Keratinocyte (primary cell): ENCODE data around the gene DCAKD. TPM values are rescaled to one million over a fixed set of nuclear protein-coding genes. Genes with fewer than 3 reads are reported as not detected.

ENCODE experiments used
- DNase-seq: peaks from one replicate; pipeline ENCODE4 v3.0.0-alpha.2; 2011; ENCODE audit warnings: low read depth, missing footprints, low spot score
- FAIRE-seq: peaks from 2 replicates; lab custom pipeline; 2011; peaks lifted over from hg19 to GRCh38; lab: Jason Lieb, UNC
- H2AFZ ChIP-seq: 2 replicates; pipeline ENCODE4 v1.6.0; 2012; ENCODE audit warnings: low read length, control low read depth, inconsistent platforms; ENCODE audit not compliant: control insufficient read depth
- H3K27ac ChIP-seq: 2 replicates; pipeline ENCODE4 v1.5.1; 2011; ENCODE audit warnings: low read length; ENCODE audit not compliant: control insufficient read depth, insufficient read depth
- H3K27me3 ChIP-seq: 3 replicates; pipeline ENCODE4 v1.6.0; 2011; ENCODE audit warnings: low read length; ENCODE audit not compliant: control insufficient read depth, insufficient read depth; ENCODE audit errors: extremely low read depth
- H3K36me3 ChIP-seq, 2 experiments: 2 replicates in 1 of 2; 3 replicates in 1 of 2; pipeline ENCODE4 v1.5.1; 2011; ENCODE audit warnings: low read length in 2 of 2, mild to moderate bottlenecking in 1 of 2; ENCODE audit not compliant: control insufficient read depth in 2 of 2, insufficient read depth in 2 of 2; ENCODE audit errors: extremely low read depth in 1 of 2
- H3K4me1 ChIP-seq: 3 replicates; pipeline ENCODE4 v1.5.1; 2011; ENCODE audit warnings: low read length; ENCODE audit not compliant: control insufficient read depth, insufficient read depth; ENCODE audit errors: extremely low read depth
- H3K4me2 ChIP-seq: 3 replicates; pipeline ENCODE4 v1.6.0; 2011; ENCODE audit warnings: low read depth, low read length; ENCODE audit not compliant: control insufficient read depth, insufficient read depth; ENCODE audit errors: extremely low read depth
- H3K4me3 ChIP-seq, 3 experiments: fragments of 200-600 bp in 1 of 3; sonication (generic) in 1 of 3; 2 replicates in 2 of 3; 3 replicates in 1 of 3; pipeline ENCODE4 v1.5.1; 2011 to 2016; ENCODE audit warnings: low read length in 3 of 3, mild to moderate bottlenecking in 3 of 3, control low read depth in 2 of 3, inconsistent platforms in 1 of 3, low read depth in 1 of 3, mixed read lengths in 1 of 3, mixed run types in 1 of 3, moderate library complexity in 1 of 3; ENCODE audit not compliant: control insufficient read depth in 2 of 3, insufficient read depth in 2 of 3; ENCODE audit errors: extremely low read depth in 1 of 3
- H3K79me2 ChIP-seq: 2 replicates; pipeline ENCODE4 v1.6.0; 2012; ENCODE audit warnings: low read length; ENCODE audit not compliant: control insufficient read depth, insufficient read depth
- H3K9ac ChIP-seq: 3 replicates; pipeline ENCODE4 v1.6.0; 2011; ENCODE audit warnings: low read length; ENCODE audit not compliant: control insufficient read depth, insufficient read depth; ENCODE audit errors: extremely low read depth
- H3K9me1 ChIP-seq: 3 replicates; pipeline ENCODE4 v1.6.0; 2011; ENCODE audit warnings: low read length; ENCODE audit not compliant: control insufficient read depth, insufficient read depth; ENCODE audit errors: extremely low read depth
- H3K9me3 ChIP-seq: 2 replicates; pipeline ENCODE4 v1.5.1; 2012; ENCODE audit warnings: low read depth, low read length; ENCODE audit not compliant: control insufficient read depth
- H4K20me1 ChIP-seq: 3 replicates; pipeline ENCODE4 v1.6.0; 2011; ENCODE audit warnings: low read length; ENCODE audit not compliant: control insufficient read depth, insufficient read depth; ENCODE audit errors: extremely low read depth
- EZH2 ChIP-seq: IDR thresholded peaks from one replicate; pipeline ENCODE4 v1.6.1; 2012; ENCODE audit warnings: inconsistent platforms, mild to moderate bottlenecking, low read length, moderate library complexity
- dilution Hi-C: fragments of 300-500 bp; cut with MboI; formaldehyde crosslinking; loops from one replicate; pipeline ENCODE4 v1.7.0; 2020; ENCODE audit warnings: low sequenced_read_pairs; ENCODE audit not compliant: extremely low pct_ligation_motif_present
- polyA plus RNA-seq, 5 experiments: library from polyadenylated mRNA; depleted of rRNA in 3 of 5; stranded (reverse) in 3 of 5; stranded (forward) in 1 of 5; unstranded in 1 of 5; fragments of >200 nt; gene quantifications; 1 replicate in 1 of 5; 2 replicates in 3 of 5; 3 replicates in 1 of 5; pipeline versions ENCODE4 v1.2.1 to v1.2.3, GENCODE V29; 2011 to 2012; ENCODE audit warnings: missing spikeins in 2 of 5, low read depth in 1 of 5, low replicate concordance in 1 of 5
- TF ChIP-seq, protein P1 (sequence below), 3 experiments: IDR thresholded peaks in 1 of 3; conservative IDR thresholded peaks in 1 of 3; optimal IDR thresholded peaks in 1 of 3; 2 replicates in 2 of 3; 3 replicates in 1 of 3; pipeline versions ENCODE3 to v1.5.1; 2011; ENCODE audit warnings: low read length in 3 of 3, mild to moderate bottlenecking in 3 of 3, moderate library complexity in 2 of 3, control low read depth in 1 of 3, inconsistent platforms in 1 of 3; ENCODE audit not compliant: insufficient read depth in 2 of 3; ENCODE audit errors: extremely low read depth in 1 of 3

Gene DCAKD
- polyA plus RNA-seq, 1 donor (not counting 4 experiments of a cell fraction or from before 2014, with no cell fraction given) = 18.7 TPM

DNA sequence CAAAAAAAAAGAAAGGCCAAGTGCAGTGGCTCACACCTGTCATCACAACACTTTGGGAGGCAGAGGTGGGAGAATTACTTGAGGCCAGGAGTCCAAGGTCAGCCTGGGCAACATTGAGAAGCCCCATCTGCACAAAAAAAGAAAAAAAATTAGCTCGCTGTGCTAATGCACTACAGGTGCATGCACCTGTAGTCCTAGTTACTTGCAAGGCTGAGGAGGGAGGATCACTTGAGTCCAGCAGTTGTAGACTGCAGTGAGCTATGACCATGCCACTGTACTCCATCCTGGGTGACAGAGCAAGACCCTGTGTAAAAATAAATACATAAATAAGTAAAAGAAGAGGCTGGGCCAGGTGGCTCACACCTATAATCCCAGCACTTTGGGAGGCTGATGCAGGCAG is 39.7 kb downstream of the DCAKD start:
- Histone ChIP-seq H3K4me1 (no peaks in the 10 kb centered on the region), H3K9me1 (no peaks in the 10 kb centered on the region), H3K9ac (no peak overlapping the region), H3K27me3 (peaks cover 3% of the 10 kb centered on the region), H4K20me1 (no peaks in the 10 kb centered on the region), H2AFZ (no peak overlapping the region), H3K36me3 (no peaks in the 10 kb centered on the region), H3K27ac (no peak overlapping the region), H3K4me2 (no peak overlapping the region), H3K4me3 (no peak overlapping the region), H3K9me3 (no peaks in the 10 kb centered on the region), H3K79me2 (no peaks in the 10 kb centered on the region)
- FAIRE-seq (no peak), DNase-seq (no peak)
- TF ChIP-seq, protein P1, sequence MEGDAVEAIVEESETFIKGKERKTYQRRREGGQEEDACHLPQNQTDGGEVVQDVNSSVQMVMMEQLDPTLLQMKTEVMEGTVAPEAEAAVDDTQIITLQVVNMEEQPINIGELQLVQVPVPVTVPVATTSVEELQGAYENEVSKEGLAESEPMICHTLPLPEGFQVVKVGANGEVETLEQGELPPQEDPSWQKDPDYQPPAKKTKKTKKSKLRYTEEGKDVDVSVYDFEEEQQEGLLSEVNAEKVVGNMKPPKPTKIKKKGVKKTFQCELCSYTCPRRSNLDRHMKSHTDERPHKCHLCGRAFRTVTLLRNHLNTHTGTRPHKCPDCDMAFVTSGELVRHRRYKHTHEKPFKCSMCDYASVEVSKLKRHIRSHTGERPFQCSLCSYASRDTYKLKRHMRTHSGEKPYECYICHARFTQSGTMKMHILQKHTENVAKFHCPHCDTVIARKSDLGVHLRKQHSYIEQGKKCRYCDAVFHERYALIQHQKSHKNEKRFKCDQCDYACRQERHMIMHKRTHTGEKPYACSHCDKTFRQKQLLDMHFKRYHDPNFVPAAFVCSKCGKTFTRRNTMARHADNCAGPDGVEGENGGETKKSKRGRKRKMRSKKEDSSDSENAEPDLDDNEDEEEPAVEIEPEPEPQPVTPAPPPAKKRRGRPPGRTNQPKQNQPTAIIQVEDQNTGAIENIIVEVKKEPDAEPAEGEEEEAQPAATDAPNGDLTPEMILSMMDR (optimal IDR thresholded peaks at IDR 0.05 in 1 of 3, IDR thresholded peaks at IDR 0.05 in 1 of 3, conservative IDR thresholded peaks at IDR 0.05 in 1 of 3; ENCODE audit: extremely low read depth in 1 of 3, insufficient read depth in 2 of 3, low read length in 3 of 3) = no peak
- no peak for TF ChIP-seq EZH2
- dilution Hi-C loops = loop anchor here (25.0 kb wide), 1 partner anchor 99 kb away; the partner anchor contains the start of gene GFAP

DNA sequence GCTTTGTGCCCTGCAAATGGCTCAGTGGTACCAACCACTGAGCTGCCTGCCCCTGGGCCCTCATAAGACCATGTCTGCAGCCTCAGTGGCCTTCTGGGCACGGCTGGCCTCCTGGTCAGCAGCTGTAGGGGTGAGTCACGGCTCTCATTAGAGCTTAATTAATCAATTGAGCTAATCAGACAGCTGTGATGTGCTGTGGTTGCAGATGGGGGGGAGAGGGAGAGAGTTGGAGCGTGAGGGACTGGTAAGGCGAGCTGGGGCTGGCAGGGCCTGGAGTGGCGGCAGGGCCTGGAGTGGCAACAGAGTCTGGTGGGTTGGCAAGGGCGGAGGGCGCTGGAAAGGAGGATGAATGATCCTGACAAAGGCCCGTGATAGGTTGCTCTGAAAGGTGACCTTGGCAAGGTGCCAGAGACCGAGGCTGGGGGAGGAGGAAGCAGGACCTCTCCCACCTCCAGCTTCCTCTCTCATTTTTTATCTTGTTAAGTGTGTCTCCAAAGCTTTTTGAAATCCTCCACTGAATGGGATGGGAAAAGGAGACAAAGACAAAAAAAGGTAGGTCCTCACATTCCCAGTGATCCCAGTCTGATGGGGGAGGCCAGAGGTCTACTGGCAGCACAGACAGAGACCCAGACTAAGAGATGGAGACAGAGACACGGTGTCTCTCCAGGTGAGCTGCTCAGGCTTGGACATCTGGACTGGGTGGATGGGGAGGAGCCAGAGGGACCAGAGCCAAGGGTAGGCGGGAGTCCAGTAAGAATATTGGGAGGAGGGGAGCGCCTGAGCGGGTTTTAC is 41.6 kb downstream of the DCAKD start:
- DNase-seq (no peak), FAIRE-seq (no peak)
- H3K36me3 ChIP-seq = no peaks in the 10 kb centered on the region
- H3K9me3 ChIP-seq = no peaks in the 10 kb centered on the region
- dilution Hi-C loops = loop anchor here (25.0 kb wide), 1 partner anchor 98 kb away; the partner anchor contains the start of gene GFAP
- no peak overlapping the region for H3K27ac ChIP-seq
- H3K79me2 ChIP-seq = no peaks in the 10 kb centered on the region
- no peaks in the 10 kb centered on the region for H4K20me1 ChIP-seq
- TF ChIP-seq, protein P1 (optimal IDR thresholded peaks at IDR 0.05 in 1 of 3, IDR thresholded peaks at IDR 0.05 in 1 of 3, conservative IDR thresholded peaks at IDR 0.05 in 1 of 3; ENCODE audit: extremely low read depth in 1 of 3, insufficient read depth in 2 of 3, low read length in 3 of 3) = no peak
- TF ChIP-seq EZH2 = no peak
- no peak overlapping the region for H3K4me3 ChIP-seq
- H2AFZ ChIP-seq = no peak overlapping the region
- no peaks in the 10 kb centered on the region for H3K9me1 ChIP-seq
- no peak overlapping the region for H3K4me2 ChIP-seq
- H3K9ac ChIP-seq = no peak overlapping the region
- peaks cover 8% of the 10 kb centered on the region for H3K27me3 ChIP-seq
- H3K4me1 ChIP-seq = no peaks in the 10 kb centered on the region
